ACC112 (cell line): ENCODE data around the gene QDPR.

Experiments
- H2AFZ ChIP-seq: fragments of 200-600 bp; sonication (generic); one replicate; pipeline ENCODE4 v1.6.0; 2017; ENCODE audit warnings: antibody characterized with exemption, low read length; ENCODE audit not compliant: unreplicated experiment
- H3K27ac ChIP-seq: fragments of 200-600 bp; sonication (generic); 2 replicates; pipeline ENCODE4 v1.5.1; 2014; ENCODE audit warnings: low read depth, mild to moderate bottlenecking, antibody characterized with exemption, low read length, moderate library complexity
- H3K27me3 ChIP-seq: fragments of 200-600 bp; sonication (generic); 2 replicates; pipeline ENCODE4 v1.6.1; 2014; ENCODE audit warnings: mild to moderate bottlenecking, antibody characterized with exemption, low read length, moderate library complexity, mixed read lengths; ENCODE audit not compliant: insufficient read depth
- H3K36me3 ChIP-seq: fragments of 200-600 bp; sonication (generic); 2 replicates; pipeline ENCODE4 v1.6.1; 2016; ENCODE audit warnings: mild to moderate bottlenecking, antibody characterized with exemption, low read length, moderate library complexity, mixed read lengths; ENCODE audit not compliant: insufficient read depth
- H3K4me1 ChIP-seq: fragments of 200-600 bp; sonication (generic); one replicate; pipeline ENCODE4 v1.6.1; 2016; ENCODE audit warnings: low read length, mixed read lengths; ENCODE audit not compliant: insufficient read depth, unreplicated experiment, control insufficient read depth
- H3K4me3 ChIP-seq: fragments of 200-600 bp; sonication (generic); 2 replicates; pipeline ENCODE4 v1.5.1; 2014; ENCODE audit warnings: mild to moderate bottlenecking, low read depth, low read length
- H3K79me2 ChIP-seq: fragments of 200-600 bp; sonication (generic); one replicate; pipeline ENCODE4 v1.6.0; 2016; ENCODE audit warnings: low read length; ENCODE audit not compliant: control insufficient read depth, unreplicated experiment, insufficient read depth

QDPR gene

DNA sequence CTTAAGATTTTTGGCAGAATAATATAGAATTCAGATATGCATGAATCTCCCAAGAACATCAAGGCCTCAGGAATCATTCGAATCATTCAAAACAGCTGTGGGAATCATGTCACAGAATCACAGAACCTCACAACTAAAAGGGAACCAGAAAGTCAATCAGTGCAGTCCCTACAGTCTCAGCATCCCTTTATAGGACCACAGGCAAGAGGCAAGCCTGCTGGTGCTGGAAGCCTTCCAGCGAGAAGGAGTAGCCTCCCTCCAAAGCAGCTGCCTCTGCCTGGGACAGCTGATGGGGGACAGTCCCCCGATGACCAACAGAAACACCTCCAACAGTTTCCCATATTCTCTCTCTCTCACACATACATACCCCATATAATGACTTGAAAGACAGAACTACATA is 20.7 kb downstream of the QDPR start:
- Histone ChIP-seq H3K4me3 (no peak overlapping the region), H3K79me2 (peaks cover 12% of the 10 kb centered on the region), H3K4me1 (peaks cover 37% of the 10 kb centered on the region), H3K27ac (no peak overlapping the region), H2AFZ (no peak overlapping the region), H3K27me3 (no peaks in the 10 kb centered on the region), H3K36me3 (peaks cover 4% of the 10 kb centered on the region; the same call in 1 of the 2 replicates)

- Histone ChIP-seq H3K27ac (no peak overlapping the region), H2AFZ (no peak overlapping the region), H3K36me3 (peaks cover 4% of the 10 kb centered on the region; the same call in 1 of the 2 replicates), H3K4me3 (no peak overlapping the region), H3K4me1 (peaks cover 36% of the 10 kb centered on the region), H3K27me3 (no peaks in the 10 kb centered on the region), H3K79me2 (peaks cover 12% of the 10 kb centered on the region)
These were observed 21.3 kb downstream of the QDPR start for GRCh38 chr4:17490575-17491059.

DNA sequence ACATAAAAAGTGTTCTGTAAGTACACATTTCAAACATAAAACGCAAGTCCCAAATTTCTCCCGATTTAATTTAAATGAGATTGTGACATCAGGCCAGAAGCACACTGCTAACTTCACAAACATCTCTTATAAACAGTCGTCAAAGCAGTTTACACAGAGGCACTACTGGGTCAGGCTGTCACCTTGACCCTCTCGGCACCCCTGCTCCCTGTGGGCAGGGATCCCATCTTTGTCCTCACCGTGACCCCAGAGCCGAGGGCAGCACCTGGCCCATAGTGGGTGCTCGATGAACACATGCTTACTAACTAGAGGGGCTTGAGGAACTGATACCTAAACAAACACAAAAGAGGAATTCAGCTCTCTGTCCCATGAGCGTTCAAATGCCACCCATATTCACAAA is 22.2 kb downstream of the QDPR start:
- no peak overlapping the region for H3K4me3 ChIP-seq
- H3K36me3 ChIP-seq: peaks cover 4% of the 10 kb centered on the region; the same call in 1 of the 2 replicates
- no peaks in the 10 kb centered on the region for H3K27me3 ChIP-seq
- H3K79me2 ChIP-seq: peaks cover 12% of the 10 kb centered on the region
- H2AFZ ChIP-seq: no peak overlapping the region
- no peak overlapping the region for H3K27ac ChIP-seq
- peaks cover 27% of the 10 kb centered on the region for H3K4me1 ChIP-seq

GRCh38 chr4:17489123-17489522 is 22.8 kb downstream of the QDPR start:
- H3K27ac ChIP-seq: no peak overlapping the region
- H3K36me3 ChIP-seq: peaks cover 4% of the 10 kb centered on the region; the same call in 1 of the 2 replicates
- H2AFZ ChIP-seq: no peak overlapping the region
- peaks cover 21% of the 10 kb centered on the region for H3K4me1 ChIP-seq
- H3K4me3 ChIP-seq: no peak overlapping the region
- peaks cover 12% of the 10 kb centered on the region for H3K79me2 ChIP-seq
- no peaks in the 10 kb centered on the region for H3K27me3 ChIP-seq

- Histone ChIP-seq H3K27ac (no peak overlapping the region), H3K4me3 (no peak overlapping the region), H3K27me3 (no peaks in the 10 kb centered on the region), H3K4me1 (no peaks in the 10 kb centered on the region), H3K79me2 (no peaks in the 10 kb centered on the region), H2AFZ (no peak overlapping the region), H3K36me3 (no peaks in the 10 kb centered on the region)
These were observed 29.2 kb downstream of the QDPR start for GRCh38 chr4:17482716-17483115.

DNA sequence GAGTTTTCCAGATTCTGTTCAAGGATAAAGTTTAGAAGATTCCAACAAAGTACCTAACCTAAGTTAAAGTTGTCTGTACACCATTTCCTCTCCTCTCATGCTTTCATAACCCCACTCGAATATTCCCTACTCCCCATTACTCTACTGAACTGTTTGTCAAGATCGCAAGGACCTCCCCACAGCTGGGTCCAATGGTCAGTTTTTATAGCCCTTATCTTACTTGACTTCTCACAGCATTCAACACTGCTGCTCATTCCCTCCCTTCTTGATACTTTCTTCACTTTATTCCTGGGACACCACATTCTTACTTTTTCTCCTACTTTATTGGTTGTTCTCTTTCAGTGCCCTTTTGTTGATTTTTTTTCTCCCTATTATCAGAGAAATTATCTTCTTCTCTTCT is 30.9 kb downstream of the QDPR start:
- no peaks in the 10 kb centered on the region for H3K36me3 ChIP-seq
- no peak overlapping the region for H3K4me3 ChIP-seq
- H3K79me2 ChIP-seq: no peaks in the 10 kb centered on the region
- no peak overlapping the region for H3K27ac ChIP-seq
- peaks cover under 1% of the 10 kb centered on the region for H3K4me1 ChIP-seq
- H3K27me3 ChIP-seq: no peaks in the 10 kb centered on the region
- H2AFZ ChIP-seq: no peak overlapping the region

GRCh38 chr4:17480210-17480927 is 31.5 kb downstream of the QDPR start:
- H2AFZ ChIP-seq: no peak overlapping the region
- peaks cover 6% of the 10 kb centered on the region for H3K4me1 ChIP-seq
- H3K79me2 ChIP-seq: no peaks in the 10 kb centered on the region
- no peak overlapping the region for H3K27ac ChIP-seq
- no peaks in the 10 kb centered on the region for H3K27me3 ChIP-seq
- no peak overlapping the region for H3K4me3 ChIP-seq
- no peaks in the 10 kb centered on the region for H3K36me3 ChIP-seq

GRCh38 chr4:17477774-17478472 is 34.0 kb downstream of the QDPR start:
- Histone ChIP-seq H3K27ac (no peak overlapping the region), H3K36me3 (no peaks in the 10 kb centered on the region), H2AFZ (no peak overlapping the region), H3K27me3 (no peaks in the 10 kb centered on the region), H3K4me1 (peaks cover 9% of the 10 kb centered on the region), H3K4me3 (no peak overlapping the region), H3K79me2 (no peaks in the 10 kb centered on the region)

DNA sequence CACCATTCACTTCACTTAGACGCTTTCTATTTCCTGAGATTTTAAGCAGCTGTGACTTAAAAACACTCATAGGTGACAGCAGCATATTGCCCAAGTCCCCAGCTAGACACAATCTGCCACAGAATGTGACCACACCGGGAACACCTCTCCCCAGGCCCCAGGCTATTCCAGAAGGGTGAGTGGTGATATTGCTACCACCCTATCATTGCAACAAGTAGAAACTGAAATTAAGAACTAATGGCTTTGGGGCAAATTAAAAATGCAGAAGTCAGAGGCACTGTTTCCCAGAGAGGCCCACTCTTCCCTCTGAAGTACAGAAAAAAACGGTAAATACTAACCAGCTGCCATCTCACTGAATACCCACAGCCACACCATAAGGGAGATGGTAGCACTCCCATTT is 35.0 kb downstream of the QDPR start:
- no peak overlapping the region for H2AFZ ChIP-seq
- no peaks in the 10 kb centered on the region for H3K36me3 ChIP-seq
- H3K4me1 ChIP-seq: peaks cover 9% of the 10 kb centered on the region
- no peaks in the 10 kb centered on the region for H3K79me2 ChIP-seq
- no peak overlapping the region for H3K27ac ChIP-seq
- H3K4me3 ChIP-seq: no peak overlapping the region
- H3K27me3 ChIP-seq: no peaks in the 10 kb centered on the region

- peaks cover 9% of the 10 kb centered on the region for H3K4me1 ChIP-seq
These were observed 36.4 kb downstream of the QDPR start for GRCh38 chr4:17475481-17475880.

More at GRCh38 chr4:17475481-17475880, 36.4 kb downstream of the QDPR start:
- Histone ChIP-seq H3K79me2 (no peaks in the 10 kb centered on the region), H3K36me3 (no peaks in the 10 kb centered on the region), H3K4me3 (no peak overlapping the region), H3K27me3 (peaks cover 8% of the 10 kb centered on the region; the same call in 1 of the 2 replicates), H3K27ac (no peak overlapping the region), H2AFZ (no peak overlapping the region)
